Hematopoietic multipotent progenitor cell treated with erythropoietin and hydrocortisone succinate and interleukin-3 and kit ligand, for 6 days (in vitro differentiated cells): Measurements from ENCODE around the gene SERPINA6.
"Not testable (repeated sequence)": the region's sequence is repeated elsewhere in the genome, so short reads cannot be mapped to it uniquely, and the experiment has no call there.

Experiments
- DNase-seq: peaks from one replicate; pipeline ENCODE4 v3.0.0-alpha.2; 2015

The SERPINA6 gene

DNA sequence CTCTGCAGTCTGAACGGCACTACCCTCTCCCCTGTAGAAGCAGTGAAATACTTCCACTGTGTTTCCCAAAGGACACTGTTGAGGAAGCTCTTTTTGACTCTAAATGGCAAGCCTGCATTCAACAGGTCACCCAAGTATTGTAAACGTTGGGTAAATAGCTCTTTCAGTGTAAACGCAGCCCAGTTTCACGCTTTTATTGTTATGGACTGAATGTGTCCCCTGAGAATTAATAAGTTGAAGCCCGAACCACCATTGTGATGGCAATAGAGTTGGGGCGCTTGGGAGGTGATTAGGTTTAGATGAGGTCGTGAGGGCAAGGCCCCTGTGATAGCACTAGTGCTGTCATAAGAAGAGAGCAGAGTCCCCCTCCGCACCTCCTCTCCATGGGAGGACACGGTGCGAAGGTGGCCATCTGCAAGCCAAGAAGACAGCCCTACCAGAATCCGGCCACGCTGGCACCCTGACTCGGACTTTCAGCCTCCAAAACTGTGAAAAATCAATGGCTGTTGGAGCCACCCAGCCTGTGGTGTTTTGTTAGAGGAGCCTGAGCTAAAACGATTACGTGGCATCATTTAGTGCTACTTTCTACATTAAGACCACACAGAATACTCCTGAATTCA is 31.1 kb downstream of the SERPINA6 start:
- DNase-seq, result no peak

GRCh38 chr14:94291159-94291905 is 31.8 kb downstream of the SERPINA6 start:
- DNase-seq, result no peak

DNA sequence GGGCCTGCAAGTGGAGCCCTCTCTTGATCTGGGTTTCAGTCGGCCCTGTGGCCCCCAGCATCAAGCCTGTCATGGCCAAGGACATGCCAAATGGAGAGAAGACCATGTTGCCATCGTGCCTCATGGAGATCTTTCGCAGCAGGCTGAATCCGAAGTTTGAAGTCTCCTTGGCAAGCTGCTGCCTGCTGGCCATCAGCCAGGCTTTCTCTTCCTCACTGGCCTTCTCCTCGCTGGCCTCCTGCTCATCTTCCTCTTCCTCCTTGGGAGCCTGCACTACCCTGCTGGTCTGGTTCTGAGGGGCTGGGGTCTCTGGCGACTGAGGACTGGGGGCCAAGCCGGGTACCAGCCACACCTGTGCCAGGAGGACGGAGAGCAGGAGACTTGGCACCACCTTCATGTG is 32.9 kb downstream of the SERPINA6 start:
- no peak for DNase-seq

DNA sequence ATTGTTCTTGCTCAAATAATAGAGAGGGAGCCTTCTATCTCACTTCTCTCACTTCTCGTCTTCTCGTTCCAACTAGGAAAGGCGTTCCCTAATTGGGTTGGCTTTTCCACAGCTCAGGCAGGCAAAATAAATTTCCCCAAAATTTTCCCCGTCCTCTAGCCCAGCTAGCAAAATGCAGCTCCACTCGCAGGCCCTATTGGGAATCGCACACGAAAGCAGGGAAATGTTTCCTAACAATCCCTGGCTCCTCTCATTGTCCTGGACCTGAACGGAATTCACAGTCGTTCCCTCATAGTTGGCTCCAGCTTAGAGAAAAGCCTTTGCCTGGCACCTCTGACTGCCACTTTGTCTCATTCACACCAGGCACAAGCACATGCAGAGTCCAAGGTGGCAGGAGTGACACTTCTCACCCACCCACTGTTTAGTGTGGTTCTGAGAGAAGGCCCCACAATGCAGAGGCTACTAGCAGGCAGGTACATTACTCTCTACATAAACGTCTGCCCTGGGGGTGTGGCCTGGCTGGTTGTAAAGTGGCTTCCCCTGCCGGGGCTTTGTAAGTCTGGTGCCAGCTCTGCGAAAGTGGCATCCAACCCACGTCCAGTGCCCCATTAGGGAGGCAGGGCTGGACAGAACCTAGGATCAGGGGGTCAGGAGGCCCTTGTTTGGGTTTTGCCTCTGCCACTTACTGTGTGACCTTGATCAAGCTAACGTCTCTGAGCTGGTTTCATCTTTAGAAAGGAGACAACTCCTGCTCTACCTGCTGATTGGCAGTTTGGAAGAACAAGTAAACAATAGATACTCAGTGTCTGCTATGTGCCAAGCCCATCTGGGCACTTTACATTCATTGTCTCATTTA is 34.3 kb downstream of the SERPINA6 start:
- no peak for DNase-seq

DNA sequence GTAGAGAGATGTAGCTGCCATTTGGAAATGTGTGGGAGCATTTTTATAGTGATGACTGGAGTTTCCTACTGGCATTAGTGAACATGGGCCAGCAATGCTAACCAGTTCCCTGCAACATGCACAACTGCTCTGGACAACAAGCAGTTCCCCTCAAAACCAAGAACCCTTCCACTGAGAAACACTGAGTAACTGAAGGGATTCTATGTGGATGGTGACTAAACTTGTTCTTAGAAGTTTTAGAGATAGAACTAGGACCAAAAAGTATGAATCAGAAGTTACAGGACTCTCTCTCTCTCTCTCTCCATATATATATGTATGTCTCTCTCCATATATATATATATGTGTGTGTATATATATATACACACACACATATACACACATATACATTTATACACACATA is 38.0 kb downstream of the SERPINA6 start:
- DNase-seq, result no peak

- no peak for DNase-seq
Measured at GRCh38 chr14:94284221-94284620, 38.9 kb downstream of the SERPINA6 start.

DNA sequence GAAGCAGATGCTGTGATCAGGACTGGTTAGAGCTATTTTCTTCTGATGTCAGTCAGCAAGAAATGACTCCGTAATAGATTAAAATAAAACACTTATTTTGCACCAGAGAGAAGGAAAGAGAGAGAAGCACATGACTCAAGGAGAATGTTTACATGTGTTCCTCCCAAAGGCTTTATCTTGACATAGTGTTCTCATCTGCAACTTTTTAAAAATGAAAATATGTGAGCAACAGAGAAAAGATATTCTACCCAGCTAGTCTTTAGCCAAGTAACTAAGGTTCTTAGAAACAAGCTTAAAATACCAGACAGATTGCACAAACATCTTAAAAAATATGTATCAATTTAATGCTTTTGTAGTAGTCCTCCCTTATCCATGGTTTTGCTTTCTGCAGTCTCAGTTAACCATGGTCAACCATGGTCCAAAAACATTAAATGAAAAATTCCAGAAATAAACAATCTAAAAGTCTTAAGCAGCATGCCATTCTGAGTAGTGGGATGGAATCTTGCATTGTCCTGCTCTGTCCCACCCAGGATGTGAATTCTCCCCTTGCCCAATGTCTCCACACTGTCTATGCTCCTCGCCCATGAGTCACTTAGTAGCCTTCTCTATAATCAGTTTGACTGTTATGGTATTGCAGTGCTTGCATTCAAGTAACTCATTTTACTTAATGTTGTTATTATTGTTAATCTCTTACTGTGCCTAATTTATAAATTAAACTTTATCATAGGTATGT is 40.0 kb downstream of the SERPINA6 start:
- DNase-seq, result no peak

DNA sequence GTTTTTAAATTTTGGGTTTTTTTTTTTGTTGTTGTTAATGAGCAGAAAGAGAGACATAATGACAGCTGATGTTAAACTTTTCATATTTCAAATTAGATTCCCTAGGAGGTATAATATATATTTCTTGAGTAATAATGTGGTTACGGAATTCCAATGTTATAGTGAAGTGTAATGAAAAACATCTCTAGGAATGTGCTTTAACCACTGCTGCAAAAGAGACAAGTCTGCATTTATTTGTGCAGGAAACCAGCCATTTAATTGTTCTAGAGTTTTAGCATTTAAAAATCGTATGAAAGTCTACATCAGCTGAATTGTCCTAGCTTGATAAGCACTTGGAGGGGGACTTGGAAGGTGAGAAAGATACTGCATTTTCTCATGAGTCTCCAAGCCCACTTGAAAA is 44.4 kb downstream of the SERPINA6 start:
- no peak for DNase-seq

DNA sequence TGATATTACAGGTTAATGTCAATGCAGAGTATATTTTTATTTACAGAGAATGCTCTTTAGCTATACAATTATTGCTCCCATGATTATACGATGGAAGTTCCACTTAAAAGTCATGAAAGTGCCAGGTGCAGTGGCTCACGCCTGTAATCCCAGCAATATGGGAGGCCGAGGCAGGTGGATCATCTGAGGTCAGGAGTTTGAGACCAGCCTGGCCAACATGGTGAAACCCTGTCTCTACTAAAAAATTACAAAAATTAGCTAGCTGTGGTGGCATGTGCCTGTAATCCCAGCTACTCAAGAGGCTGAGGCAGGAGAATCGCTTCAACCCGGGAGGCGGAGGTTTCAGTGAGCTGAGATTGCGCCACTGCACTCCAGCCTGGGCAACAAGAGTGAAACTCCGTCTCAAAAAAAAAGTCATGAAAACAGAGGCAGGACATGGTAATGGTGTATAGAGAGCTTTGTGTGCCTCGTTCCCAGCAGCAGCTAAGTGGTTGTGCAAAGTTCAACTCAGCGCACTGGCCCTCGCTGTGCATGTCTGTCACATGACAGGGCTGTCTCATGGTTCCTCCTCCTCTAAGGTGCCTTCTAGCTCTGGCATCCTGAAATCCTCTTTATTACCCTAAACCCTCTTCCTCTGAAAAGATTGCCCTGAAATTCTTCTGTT is 46.1 kb downstream of the SERPINA6 start:
- not testable (repeated sequence) for DNase-seq

GRCh38 chr14:94269156-94269555 is 54.0 kb downstream of the SERPINA6 start:
- DNase-seq, result no peak

GRCh38 chr14:94268582-94268981 is 54.6 kb downstream of the SERPINA6 start:
- not testable (repeated sequence) for DNase-seq

DNA sequence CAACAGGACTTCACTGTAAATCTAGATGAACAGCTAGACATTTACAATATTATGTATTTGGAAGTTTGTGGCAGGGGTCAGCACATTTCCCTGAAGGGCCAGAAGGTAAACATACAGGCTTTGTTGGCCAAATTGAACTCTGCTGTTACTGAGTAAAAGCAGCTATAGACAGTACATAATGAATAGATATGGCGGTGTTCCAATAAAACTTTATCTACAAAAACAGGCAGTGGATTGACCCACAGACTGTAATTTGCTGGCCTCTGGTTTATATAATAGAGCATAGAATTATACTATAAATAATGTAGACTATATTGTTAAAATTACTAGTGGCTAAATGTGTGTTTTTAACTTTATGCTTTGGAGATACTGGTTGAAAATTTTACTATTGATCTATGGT is 55.8 kb downstream of the SERPINA6 start:
- DNase-seq, result no peak

DNA sequence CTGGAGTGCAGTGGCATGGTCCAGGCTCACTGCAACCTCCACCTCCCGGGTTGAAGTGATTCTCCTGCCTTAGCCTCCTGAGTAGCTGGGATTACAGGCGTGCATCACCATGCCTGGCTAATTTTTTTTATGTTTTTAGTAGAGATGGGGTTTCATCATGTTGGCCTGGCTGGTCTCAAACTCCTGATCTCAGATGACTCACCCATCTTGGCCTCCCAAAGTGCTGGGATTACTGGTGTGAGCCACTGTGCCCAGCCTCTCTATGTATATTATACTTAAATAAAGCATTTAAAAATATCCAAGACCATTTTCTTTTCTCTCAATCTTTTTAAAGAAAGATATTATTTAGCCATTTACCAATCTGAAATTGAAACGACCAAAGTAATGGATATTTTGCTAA is 58.9 kb downstream of the SERPINA6 start:
- not testable (repeated sequence) for DNase-seq
